ENCODE results near the gene PRKN. TPM values are rescaled to one million over a fixed set of nuclear protein-coding genes. Genes with fewer than 3 reads are reported as not detected.

Gene PRKN
- total RNA-seq, 1 donor from 2014 or later = 2.8 TPM

DNA sequence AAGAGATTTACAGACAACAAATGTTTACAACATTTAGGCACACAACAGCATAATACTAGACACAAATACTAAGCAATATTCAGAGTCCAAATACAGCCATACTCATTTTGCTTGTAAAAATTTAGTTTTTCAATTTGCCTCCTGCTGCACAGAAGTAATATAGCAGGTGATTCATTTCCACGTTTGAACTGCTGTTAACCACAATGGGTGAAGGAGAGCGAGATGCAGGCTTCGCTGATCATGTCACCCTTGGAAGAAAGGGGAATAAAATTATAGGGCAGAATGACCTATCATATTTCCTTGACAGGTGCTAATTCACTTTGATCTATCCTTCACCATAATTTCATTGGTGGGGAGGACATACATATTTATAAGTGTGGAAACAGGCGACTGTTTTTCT is 809.9 kb downstream of the PRKN start:
- H3K27ac Mint-ChIP-seq = no peak overlapping the region
- no peaks in the 10 kb centered on the region for H3K27me3 ChIP-seq
- DNase-seq (ENCODE audit: low spot score) = no peak
- H3K4me1 ChIP-seq = peaks cover 12% of the 10 kb centered on the region
- H3F3A ChIP-seq (ENCODE audit: low read depth) = no peaks in the 10 kb centered on the region
- H3K9me3 ChIP-seq (ENCODE audit: low read depth) = no peaks in the 10 kb centered on the region
- H3K27ac ChIP-seq = no peak overlapping the region
- no peak overlapping the region for H3K4me3 Mint-ChIP-seq
- H3K4me3 ChIP-seq = no peak overlapping the region
- no peaks in the 10 kb centered on the region for H3K27me3 Mint-ChIP-seq (ENCODE audit: insufficient read depth, low read depth)
- no peak overlapping the region for H3K4me2 ChIP-seq
- no peaks in the 10 kb centered on the region for H3K36me3 Mint-ChIP-seq
- H4K20me1 ChIP-seq (ENCODE audit: low read depth) = no peaks in the 10 kb centered on the region
- no peaks in the 10 kb centered on the region for H3K79me2 ChIP-seq (ENCODE audit: low read depth)
- peaks cover 8% of the 10 kb centered on the region for H3K4me1 Mint-ChIP-seq
- H3K9me3 Mint-ChIP-seq = no peaks in the 10 kb centered on the region
- no peak overlapping the region for H2AFZ ChIP-seq (replicated peaks)
- no peak overlapping the region for H3K9ac ChIP-seq
- TF ChIP-seq EZH2phosphoT487 (IDR thresholded peaks at IDR 0.05) (no peak), EZH2 (IDR thresholded peaks at IDR 0.05) (no peak)
- TF ChIP-seq, protein P1, sequence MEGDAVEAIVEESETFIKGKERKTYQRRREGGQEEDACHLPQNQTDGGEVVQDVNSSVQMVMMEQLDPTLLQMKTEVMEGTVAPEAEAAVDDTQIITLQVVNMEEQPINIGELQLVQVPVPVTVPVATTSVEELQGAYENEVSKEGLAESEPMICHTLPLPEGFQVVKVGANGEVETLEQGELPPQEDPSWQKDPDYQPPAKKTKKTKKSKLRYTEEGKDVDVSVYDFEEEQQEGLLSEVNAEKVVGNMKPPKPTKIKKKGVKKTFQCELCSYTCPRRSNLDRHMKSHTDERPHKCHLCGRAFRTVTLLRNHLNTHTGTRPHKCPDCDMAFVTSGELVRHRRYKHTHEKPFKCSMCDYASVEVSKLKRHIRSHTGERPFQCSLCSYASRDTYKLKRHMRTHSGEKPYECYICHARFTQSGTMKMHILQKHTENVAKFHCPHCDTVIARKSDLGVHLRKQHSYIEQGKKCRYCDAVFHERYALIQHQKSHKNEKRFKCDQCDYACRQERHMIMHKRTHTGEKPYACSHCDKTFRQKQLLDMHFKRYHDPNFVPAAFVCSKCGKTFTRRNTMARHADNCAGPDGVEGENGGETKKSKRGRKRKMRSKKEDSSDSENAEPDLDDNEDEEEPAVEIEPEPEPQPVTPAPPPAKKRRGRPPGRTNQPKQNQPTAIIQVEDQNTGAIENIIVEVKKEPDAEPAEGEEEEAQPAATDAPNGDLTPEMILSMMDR (IDR thresholded peaks at IDR 0.05) = no peak
- no peaks in the 10 kb centered on the region for H3K36me3 ChIP-seq

DNA sequence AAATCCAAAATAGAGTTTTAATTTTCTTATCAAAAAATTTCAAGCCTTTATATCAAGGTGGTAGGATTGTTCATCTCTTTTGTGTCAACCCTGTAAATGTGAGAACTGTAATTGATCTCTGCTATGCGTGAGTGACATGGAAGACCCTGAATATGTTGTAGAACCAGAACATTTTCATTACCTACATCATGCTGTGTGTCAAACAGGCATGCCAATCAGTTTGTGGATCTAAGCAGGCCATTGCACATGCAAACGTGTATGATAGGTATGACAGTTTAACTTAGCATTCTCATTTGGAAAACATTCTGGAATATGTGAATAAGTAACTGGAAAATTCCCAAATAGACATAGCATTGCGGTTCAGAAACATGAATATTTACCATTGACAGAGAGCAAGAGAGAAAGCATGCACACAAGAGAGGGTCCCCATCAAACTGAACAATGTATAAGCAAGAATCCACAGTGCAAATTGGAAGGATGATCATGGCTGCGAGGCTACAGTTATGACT is 812.1 kb downstream of the PRKN start:
- Histone ChIP-seq H3K27me3 (no peaks in the 10 kb centered on the region), H3K27ac (no peak overlapping the region), H3K4me2 (no peak overlapping the region), H3K4me1 (peaks cover 12% of the 10 kb centered on the region), H3K36me3 (no peaks in the 10 kb centered on the region), H3K79me2 (ENCODE audit: low read depth) (no peaks in the 10 kb centered on the region), H4K20me1 (ENCODE audit: low read depth) (no peaks in the 10 kb centered on the region), H3K9ac (no peak overlapping the region), H3K9me3 (ENCODE audit: low read depth) (no peaks in the 10 kb centered on the region), H3F3A (ENCODE audit: low read depth) (no peaks in the 10 kb centered on the region), H2AFZ (replicated peaks) (no peak overlapping the region), H3K4me3 (no peak overlapping the region)
- peaks cover 6% of the 10 kb centered on the region for H3K9me3 Mint-ChIP-seq
- no peaks in the 10 kb centered on the region for H3K27me3 Mint-ChIP-seq (ENCODE audit: insufficient read depth, low read depth)
- TF ChIP-seq EZH2 (IDR thresholded peaks at IDR 0.05) (no peak), EZH2phosphoT487 (IDR thresholded peaks at IDR 0.05) (no peak)
- TF ChIP-seq, protein P1 (IDR thresholded peaks at IDR 0.05) = no peak
- H3K27ac Mint-ChIP-seq = no peak overlapping the region
- peaks cover 3% of the 10 kb centered on the region for H3K36me3 Mint-ChIP-seq
- no peak overlapping the region for H3K4me3 Mint-ChIP-seq
- peaks cover 5% of the 10 kb centered on the region for H3K4me1 Mint-ChIP-seq
- DNase-seq (ENCODE audit: low spot score) = no peak

DNA sequence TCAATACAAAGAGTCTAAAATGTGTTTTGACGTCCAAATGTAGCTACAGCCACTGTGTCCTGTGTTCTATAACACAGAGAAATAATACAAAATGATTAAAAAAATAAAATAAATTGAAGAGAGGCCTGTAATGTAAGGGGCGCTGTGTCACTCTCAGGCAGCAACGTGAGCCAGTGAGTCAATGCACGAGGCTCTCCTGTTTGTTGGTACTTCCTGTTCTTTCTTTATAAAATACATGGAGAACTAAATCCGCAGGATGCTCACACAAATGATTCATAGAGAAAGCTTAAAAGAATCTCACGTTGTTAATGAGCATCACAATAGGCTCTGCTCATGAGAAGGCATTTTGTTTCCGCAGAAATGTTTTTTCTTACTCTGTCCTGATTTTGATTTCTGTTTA is 818.7 kb downstream of the PRKN start:
- Histone ChIP-seq H3K9me3 (ENCODE audit: low read depth) (no peaks in the 10 kb centered on the region), H3F3A (ENCODE audit: low read depth) (no peaks in the 10 kb centered on the region), H3K4me2 (no peak overlapping the region), H3K36me3 (no peaks in the 10 kb centered on the region), H2AFZ (replicated peaks) (no peak overlapping the region), H3K4me3 (no peak overlapping the region), H3K27me3 (no peaks in the 10 kb centered on the region), H4K20me1 (ENCODE audit: low read depth) (no peaks in the 10 kb centered on the region), H3K27ac (no peak overlapping the region), H3K79me2 (ENCODE audit: low read depth) (no peaks in the 10 kb centered on the region), H3K9ac (no peak overlapping the region), H3K4me1 (no peaks in the 10 kb centered on the region)
- H3K27ac Mint-ChIP-seq = no peak overlapping the region
- H3K36me3 Mint-ChIP-seq = peaks cover 3% of the 10 kb centered on the region
- DNase-seq (ENCODE audit: low spot score) = no peak
- TF ChIP-seq EZH2phosphoT487 (IDR thresholded peaks at IDR 0.05) (no peak), EZH2 (IDR thresholded peaks at IDR 0.05) (no peak)
- TF ChIP-seq, protein P1 (IDR thresholded peaks at IDR 0.05) = no peak
- peaks cover 6% of the 10 kb centered on the region for H3K4me1 Mint-ChIP-seq
- H3K9me3 Mint-ChIP-seq = peaks cover 6% of the 10 kb centered on the region
- H3K4me3 Mint-ChIP-seq = no peak overlapping the region
- no peaks in the 10 kb centered on the region for H3K27me3 Mint-ChIP-seq (ENCODE audit: insufficient read depth, low read depth)

Measured in neural progenitor cell (in vitro differentiated cells).